H1 (cell line): ENCODE data around the gene DDX47. TPM values are rescaled to one million over a fixed set of nuclear protein-coding genes. Genes with fewer than 3 reads are reported as not detected.

Source experiments
- CTCF ChIA-PET: fragments of 300-600 bp; sonication (Branson Sonifier 250); formaldehyde crosslinking; loops from one replicate; lab custom pipeline; 2021; ENCODE audit not compliant: partially characterized antibody; lab: Charles Lee
- POLR2A ChIA-PET: fragments of 300-600 bp; sonication (Branson Sonifier 250); formaldehyde crosslinking; loops from one replicate; lab custom pipeline; 2021; ENCODE audit warnings: inconsistent platforms; ENCODE audit not compliant: partially characterized antibody; lab: Charles Lee
- DNase-seq, 2 experiments: peaks; one replicate each; pipeline versions ENCODE4 v3.0.0 to v3.0.0-alpha.2; 2010 to 2022; ENCODE audit warnings: low spot score in 2 of 2, low read depth in 1 of 2, mixed read lengths in 1 of 2
- FAIRE-seq: peaks from 2 replicates; lab custom pipeline; 2011; peaks lifted over from hg19 to GRCh38; lab: Jason Lieb, UNC
- H2AFZ ChIP-seq: 2 replicates; pipeline ENCODE4 v1.8.1; 2012; ENCODE audit warnings: low read length, inconsistent platforms
- H2AK5ac ChIP-seq: 2 replicates; pipeline ENCODE4 v1.6.1; 2013; ENCODE audit warnings: low read depth, low read length
- H2BK120ac ChIP-seq: replicated peaks from 2 replicates; pipeline ENCODE3; 2013; ENCODE audit warnings: low read depth, low read length, inconsistent platforms
- H2BK12ac ChIP-seq: 2 replicates; pipeline ENCODE4 v1.6.1; 2013; ENCODE audit warnings: low read depth, low read length
- H2BK15ac ChIP-seq: 2 replicates; pipeline ENCODE4 v1.6.1; 2013; ENCODE audit warnings: low read length
- H2BK20ac ChIP-seq: 2 replicates; pipeline ENCODE4 v1.6.1; 2013; ENCODE audit warnings: low read length
- H2BK5ac ChIP-seq: 2 replicates; pipeline ENCODE4 v1.6.1; 2013; ENCODE audit warnings: low read depth, low read length
- H3K14ac ChIP-seq: 2 replicates; pipeline ENCODE4 v1.6.1; 2013; ENCODE audit warnings: inconsistent platforms; ENCODE audit not compliant: insufficient read length
- H3K18ac ChIP-seq: 2 replicates; pipeline ENCODE4 v1.6.1; 2013; ENCODE audit warnings: low read length; ENCODE audit errors: extremely low read depth
- H3K23ac ChIP-seq: 2 replicates; pipeline ENCODE4 v1.6.1; 2013; ENCODE audit warnings: inconsistent platforms; ENCODE audit not compliant: insufficient read length
- H3K23me2 ChIP-seq: 2 replicates; pipeline ENCODE4 v1.6.1; 2013; ENCODE audit warnings: low read depth, low read length
- H3K27ac ChIP-seq: 2 replicates; pipeline ENCODE4 v1.6.1; 2011; ENCODE audit warnings: low read depth, low read length, inconsistent platforms
- H3K27me3 ChIP-seq, 4 experiments: replicated peaks in 1 of 4; 1 replicate in 1 of 4; 2 replicates in 3 of 4; pipeline versions ENCODE4 v1.6.1 to v1.8.1; 2011 to 2013; ENCODE audit warnings: low read length in 3 of 4, mild to moderate bottlenecking in 3 of 4, inconsistent platforms in 2 of 4, mixed read lengths in 2 of 4, moderate library complexity in 1 of 4; ENCODE audit not compliant: control insufficient read depth in 3 of 4, insufficient read depth in 3 of 4; ENCODE audit errors: extremely low read depth in 1 of 4
- H3K36me3 ChIP-seq, 4 experiments: 2 replicates each; pipeline versions ENCODE4 v1.6.1 to v1.8.1; 2011 to 2013; ENCODE audit warnings: mild to moderate bottlenecking in 4 of 4, low read length in 3 of 4, moderate library complexity in 2 of 4, control low read depth in 1 of 4, inconsistent platforms in 1 of 4; ENCODE audit not compliant: insufficient read depth in 4 of 4, control insufficient read depth in 2 of 4
- H3K4ac ChIP-seq: replicated peaks from 2 replicates; pipeline ENCODE3; 2013; ENCODE audit warnings: low read length, low read depth, mixed read lengths, inconsistent platforms; ENCODE audit not compliant: insufficient read length
- H3K4me1 ChIP-seq, 4 experiments: replicated peaks in 1 of 4; 1 replicate in 1 of 4; 2 replicates in 3 of 4; pipeline versions ENCODE4 v1.6.1 to v1.8.1; 2011 to 2013; ENCODE audit warnings: low read length in 3 of 4, inconsistent platforms in 2 of 4, mixed read lengths in 1 of 4; ENCODE audit not compliant: insufficient read depth in 4 of 4, control insufficient read depth in 3 of 4
- H3K4me2 ChIP-seq, 2 experiments: 2 replicates each; pipeline versions ENCODE4 v1.6.1 to v1.8.1; 2011 to 2013; ENCODE audit warnings: low read depth in 2 of 2, low read length in 2 of 2, control low read depth in 1 of 2, inconsistent platforms in 1 of 2, mild to moderate bottlenecking in 1 of 2; ENCODE audit not compliant: insufficient read depth in 1 of 2
- H3K4me3 ChIP-seq, 4 experiments: fragments of 200-600, 300-600 bp in 1 of 4; sonication (generic), shearing (Covaris generic), sonication (Bioruptor Twin) in 1 of 4; 2 replicates each; pipeline versions ENCODE4 v1.5.1 to v1.8.1; 2011 to 2016; ENCODE audit warnings: low read length in 4 of 4, low read depth in 3 of 4, control low read depth in 2 of 4, inconsistent platforms in 2 of 4, mild to moderate bottlenecking in 2 of 4, mixed read lengths in 1 of 4, moderate library complexity in 1 of 4; ENCODE audit not compliant: insufficient read depth in 2 of 4; ENCODE audit errors: extremely low read depth in 1 of 4
- H3K56ac ChIP-seq: replicated peaks from 2 replicates; pipeline ENCODE3; 2013; ENCODE audit warnings: low read depth, mild to moderate bottlenecking, mixed read lengths, low read length, inconsistent platforms; ENCODE audit not compliant: insufficient read length
- H3K79me1 ChIP-seq: 2 replicates; pipeline ENCODE4 v1.6.1; 2013; ENCODE audit warnings: low read depth, low read length, control low read depth
- H3K79me2 ChIP-seq, 2 experiments: 2 replicates each; pipeline versions ENCODE4 v1.6.1 to v1.8.1; 2012 to 2013; ENCODE audit warnings: low read length in 2 of 2, mild to moderate bottlenecking in 2 of 2, inconsistent platforms in 1 of 2; ENCODE audit not compliant: insufficient read depth in 2 of 2, control insufficient read depth in 1 of 2
- H3K9ac ChIP-seq, 4 experiments: replicated peaks in 1 of 4; 1 replicate in 1 of 4; 2 replicates in 3 of 4; pipeline versions ENCODE4 v1.6.1 to v1.8.1; 2011 to 2013; ENCODE audit warnings: low read depth in 3 of 4, low read length in 3 of 4, control low read depth in 2 of 4, mild to moderate bottlenecking in 2 of 4, moderate library complexity in 2 of 4, inconsistent platforms in 1 of 4; ENCODE audit errors: extremely low read depth in 1 of 4
- H3K9me3 ChIP-seq, 2 experiments: 2 replicates each; pipeline versions ENCODE4 v1.6.1 to v1.8.1; 2012 to 2013; ENCODE audit warnings: mild to moderate bottlenecking in 2 of 2, moderate library complexity in 2 of 2, control low read depth in 1 of 2, inconsistent platforms in 1 of 2, low read depth in 1 of 2, low read length in 1 of 2, mixed read lengths in 1 of 2; ENCODE audit not compliant: insufficient read depth in 2 of 2
- H4K20me1 ChIP-seq, 2 experiments: replicated peaks in 1 of 2; 2 replicates each; pipeline versions ENCODE3 to v1.8.1; 2011 to 2013; ENCODE audit warnings: inconsistent platforms in 2 of 2, low read length in 2 of 2, mild to moderate bottlenecking in 1 of 2; ENCODE audit not compliant: insufficient read depth in 2 of 2, control insufficient read depth in 1 of 2
- H4K5ac ChIP-seq: 2 replicates; pipeline ENCODE4 v1.6.1; 2013; ENCODE audit warnings: low read length, low read depth, mixed read lengths, inconsistent platforms; ENCODE audit not compliant: insufficient read length
- H4K8ac ChIP-seq: 2 replicates; pipeline ENCODE4 v1.8.0; 2013; ENCODE audit warnings: mild to moderate bottlenecking, moderate library complexity, low read length, inconsistent platforms; ENCODE audit not compliant: insufficient read depth; ENCODE audit errors: extremely low read depth
- H4K91ac ChIP-seq: replicated peaks from 2 replicates; pipeline ENCODE3; 2013; ENCODE audit warnings: low read length, mixed read lengths, inconsistent platforms; ENCODE audit not compliant: insufficient read length
- NANOG ChIP-seq: IDR thresholded peaks from 2 replicates; pipeline ENCODE4 v1.6.1; 2011; ENCODE audit warnings: low read length, low read depth, mild to moderate bottlenecking, inconsistent platforms; ENCODE audit not compliant: insufficient read depth, poor library complexity, severe bottlenecking
- POLR2A ChIP-seq, 2 experiments: IDR thresholded peaks; 1 replicate in 1 of 2; 2 replicates in 1 of 2; pipeline ENCODE4 v1.6.1; 2011; ENCODE audit warnings: low read depth in 2 of 2, low read length in 2 of 2, mild to moderate bottlenecking in 2 of 2; ENCODE audit errors: control extremely low read depth in 1 of 2
- WGBS, 2 experiments: shearing (Covaris generic) in 1 of 2; methylation state at CpG; one replicate each; pipeline versions ENCODE4 v1.1.6 to v1.1.7; 2013 to 2015; ENCODE audit warnings: low lambda C conversion rate in 2 of 2, mixed read lengths in 2 of 2, inconsistent platforms in 1 of 2, low coverage in 1 of 2, missing lambda C conversion rate in 1 of 2; ENCODE audit not compliant: insufficient replicate concordance in 2 of 2, insufficient coverage in 1 of 2, insufficient read length in 1 of 2; ENCODE audit errors: extremely low coverage in 1 of 2, missing lambda C conversion rate in 1 of 2; 5-methylcytosine and 5-hydroxymethylcytosine counted together
- polyA plus RNA-seq, 7 experiments: library from polyadenylated mRNA; depleted of rRNA in 3 of 7; stranded (reverse) in 5 of 7; unstranded in 2 of 7; fragments of >200 nt in 5 of 7; fragments of 200-250 nt in 2 of 7; gene quantifications; 1 replicate in 5 of 7; 2 replicates in 1 of 7; 4 replicates in 1 of 7; pipeline versions ENCODE4 v1.2.1 to v1.2.3, GENCODE V29; 2011 to 2013; ENCODE audit warnings: missing spikeins in 2 of 7, mixed read lengths in 2 of 7
- total RNA-seq: library from RNA; stranded (reverse); fragmentation: NEBNext Ultra II Directional; extraction: Animal tissue kit (Norgen Biotek cat#: 25700); gene quantifications from 2 replicates; pipeline ENCODE4 v1.2.1, GENCODE V29; 2021

The DDX47 gene
- total and polyA plus RNA-seq, 2 of the 8 experiments (the other 6 are each of a cell fraction or from before 2014, with no cell fraction given): 54.4 to 74.2 TPM

- H3K56ac ChIP-seq: no peak overlapping the region
- ChIA-PET CTCF (interaction anchor here (4.7 kb wide), 1 partner anchor 27 kb away, joined by 55 read pairs; the partner anchor contains the start of gene DDX47), POLR2A (no interaction called here)
- no peak overlapping the region for H3K14ac ChIP-seq
- DNase-seq: no peak
- H3K9ac ChIP-seq: no peak overlapping the region
- 74% methylated on average over 4 of the region's 4 CpGs; no CpG with 5 or more reads in 1 of the 2 experiments for WGBS, 2 experiments
- no peak overlapping the region for H3K23ac ChIP-seq
- H4K20me1 ChIP-seq: no peaks in the 10 kb centered on the region
- peaks cover 5 to 13% (median 11%) of the 10 kb centered on the region in 4 experiments for H3K4me1 ChIP-seq
- TF ChIP-seq NANOG (no peak), POLR2A (IDR thresholded peaks at IDR 0.05; ENCODE audit: control extremely low read depth in 1 of 2, low read depth in 2 of 2, low read length in 2 of 2) (no peak)
- H3K27me3 ChIP-seq: peaks cover 12 to 29% (median 18%) of the 10 kb centered on the region in 4 experiments
- no peaks in the 10 kb centered on the region for H3K36me3 ChIP-seq
- H4K8ac ChIP-seq: no peak overlapping the region; the same call in 1 of the 2 replicates
- no peak overlapping the region for H2BK12ac ChIP-seq
- peaks cover 4% of the 10 kb centered on the region; the same call in 1 of the 2 replicates for H3K23me2 ChIP-seq
- peak overlapping the region in 2 of 4 experiments; percentile 37 to 50; a peak in 4 of 8 replicates for H3K4me3 ChIP-seq
- H3K27ac ChIP-seq: no peak overlapping the region
- H2BK5ac ChIP-seq: no peak overlapping the region
- H3K79me1 ChIP-seq: no peaks in the 10 kb centered on the region
- H4K91ac ChIP-seq: no peak overlapping the region
- no peak overlapping the region for H4K5ac ChIP-seq
- H2BK120ac ChIP-seq: no peak overlapping the region
- H3K9me3 ChIP-seq: no peaks in the 10 kb centered on the region
- H3K4me2 ChIP-seq: peak overlapping the region; percentile 64 to 65
- H2BK20ac ChIP-seq: no peak overlapping the region
- no peak overlapping the region for H3K4ac ChIP-seq
- H3K79me2 ChIP-seq: no peaks in the 10 kb centered on the region
- H2AK5ac ChIP-seq: no peak overlapping the region
- FAIRE-seq: no peak
- no peak overlapping the region for H2AFZ ChIP-seq
- H2BK15ac ChIP-seq: no peak overlapping the region
- H3K18ac ChIP-seq: no peak overlapping the region
Observed at GRCh38 chr12:12786351-12786705, 26.8 kb upstream of the DDX47 start.
